HG02678 (cell line): ENCODE results near the gene TLE6.
"Not testable (repeated sequence)": the region's sequence is repeated elsewhere in the genome, so short reads cannot be mapped to it uniquely, and the experiment has no call there.

Source experiments
- ATAC-seq: cut with Tn5 transposase; IDR thresholded peaks from one replicate; pipeline ENCODE4 v1.9.1; 2021; ENCODE audit warnings: mild to moderate bottlenecking, moderate library complexity; ENCODE audit not compliant: unreplicated experiment

TLE6 gene

DNA sequence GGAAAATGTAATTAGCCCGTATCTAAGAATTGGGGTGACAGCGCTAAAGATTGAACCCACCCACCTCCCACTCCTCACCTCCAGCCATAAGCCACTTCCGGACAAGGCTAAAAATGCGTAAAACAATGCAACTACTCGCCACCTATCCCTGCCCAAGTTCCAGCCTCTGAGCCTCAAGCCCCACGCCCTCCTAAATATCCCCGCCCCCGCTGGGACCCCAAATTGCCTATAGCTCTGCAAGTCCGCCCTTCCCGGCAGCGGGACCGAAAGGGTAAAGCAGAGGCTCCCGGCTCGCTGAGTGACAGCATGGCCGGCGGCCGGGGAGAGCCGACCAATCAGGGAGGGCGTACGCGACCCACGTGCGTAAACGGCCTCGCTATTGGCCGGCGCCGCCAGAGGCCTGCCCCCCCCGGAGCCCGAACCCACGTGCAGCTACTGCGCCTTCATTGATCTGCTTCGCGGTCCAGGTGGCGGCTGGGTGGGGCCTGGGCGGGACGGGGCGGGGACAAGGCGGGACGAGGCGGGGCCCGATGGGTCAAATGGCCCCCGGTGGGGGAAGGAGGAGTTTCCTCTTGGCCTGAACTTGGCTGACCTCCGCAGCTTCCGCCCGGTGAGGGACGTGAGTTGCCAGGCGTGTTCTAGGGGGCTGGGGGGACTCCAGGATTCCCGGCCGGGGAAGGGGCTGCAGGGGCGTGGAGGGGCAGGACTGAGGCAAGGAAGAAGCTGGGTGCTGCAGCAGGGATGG, at the start of gene TLE6:
TLE6 (plus strand) TSS at position 564 of the 745 bp plus-strand sequence. CDS start 670 bp downstream, outside the sequence.
- ATAC-seq, result peak; percentile 97

DNA sequence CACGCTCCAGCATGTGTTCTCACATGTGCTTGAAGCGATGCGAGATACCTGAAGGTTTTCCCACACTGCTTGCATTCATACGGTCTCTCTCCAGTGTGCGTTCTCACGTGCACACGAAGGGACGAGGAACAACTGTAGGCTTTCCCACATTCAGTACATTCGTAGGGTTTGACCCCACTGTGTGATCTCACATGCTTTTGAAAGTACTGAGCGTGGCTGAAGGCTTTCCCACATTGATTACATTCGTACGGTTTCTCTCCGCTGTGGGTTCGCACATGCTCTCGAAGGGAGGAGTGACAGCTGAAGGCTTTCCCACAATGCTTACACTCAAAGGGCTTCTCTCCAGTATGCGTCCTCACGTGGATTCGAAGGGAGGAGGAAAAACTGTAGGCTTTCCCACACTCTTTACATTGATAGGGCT, 43.9 kb upstream of the TLE6 start:
- no peak for ATAC-seq

DNA sequence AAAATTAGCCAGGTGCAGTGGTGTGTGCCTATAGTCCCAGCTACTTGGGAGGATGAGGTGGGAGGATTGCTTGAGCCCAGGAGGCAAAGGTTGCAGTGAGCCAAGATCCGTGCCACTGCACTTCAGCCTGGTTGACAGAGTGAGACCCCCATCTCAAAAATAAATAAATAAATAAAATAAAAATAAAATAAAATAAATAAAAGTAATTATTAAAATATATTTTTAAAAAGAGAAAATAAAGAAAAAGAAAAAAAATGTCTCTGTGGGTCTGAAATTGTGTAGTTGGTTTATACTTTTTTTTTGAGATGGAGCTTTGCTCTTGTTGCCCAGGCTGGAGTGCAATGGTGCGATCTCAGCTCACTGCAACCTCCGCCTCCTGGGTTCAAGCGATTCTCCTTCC, 41.5 kb upstream of the TLE6 start:
- ATAC-seq, result not testable (repeated sequence)

DNA sequence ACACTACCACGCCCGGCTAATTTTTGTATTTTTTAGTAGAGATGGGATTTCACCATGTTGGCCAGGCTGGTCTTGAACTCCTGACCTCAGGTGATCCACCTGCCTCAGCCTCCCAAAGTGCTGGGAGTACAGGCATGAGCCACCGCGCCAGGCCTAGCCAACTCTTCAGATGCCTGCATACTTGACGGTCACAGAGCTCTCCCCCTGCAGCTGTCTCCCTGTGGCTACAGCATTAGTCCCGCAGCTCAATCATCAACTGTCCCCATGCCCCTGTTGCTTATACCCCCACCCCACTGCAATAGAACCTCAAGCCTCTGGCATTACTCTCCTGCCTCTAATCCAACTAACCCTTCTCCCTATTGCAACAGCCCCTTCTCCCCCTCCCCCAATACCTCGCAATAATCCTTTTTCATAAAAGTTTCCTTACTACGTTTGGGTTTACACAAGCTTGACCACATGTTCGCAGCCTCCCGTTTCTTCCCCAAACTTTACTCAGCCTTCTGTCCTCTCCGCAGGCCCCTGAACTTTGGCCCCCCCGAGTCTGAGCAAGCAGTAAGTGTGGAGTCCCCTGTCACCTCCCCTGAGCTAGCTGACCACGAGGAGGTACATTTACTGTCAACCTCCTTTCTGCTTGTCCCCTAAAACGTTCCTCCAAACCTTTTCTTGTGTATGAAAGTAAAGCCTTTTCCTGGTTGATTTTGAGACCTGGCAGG, 34.3 kb upstream of the TLE6 start:
- ATAC-seq, result no peak

DNA sequence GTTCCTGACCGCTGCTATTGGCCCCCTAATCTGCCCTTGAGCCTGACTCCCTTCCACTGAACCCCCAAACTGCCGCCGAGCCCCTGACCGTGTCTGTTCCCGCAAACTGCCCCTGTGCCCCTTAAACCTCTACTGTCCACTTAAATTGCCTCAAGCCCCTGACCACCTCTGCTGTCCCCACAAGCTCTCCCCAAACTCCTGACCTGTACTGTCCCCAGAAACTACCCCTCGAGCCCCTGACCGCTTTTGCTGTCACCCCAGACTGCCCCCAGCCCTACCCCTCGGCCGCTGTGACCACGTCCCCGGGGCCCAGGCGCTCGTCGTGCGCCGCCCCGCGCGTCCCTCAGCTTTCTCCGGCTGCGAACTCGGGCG, 33.0 kb upstream of the TLE6 start:
- no peak for ATAC-seq

DNA sequence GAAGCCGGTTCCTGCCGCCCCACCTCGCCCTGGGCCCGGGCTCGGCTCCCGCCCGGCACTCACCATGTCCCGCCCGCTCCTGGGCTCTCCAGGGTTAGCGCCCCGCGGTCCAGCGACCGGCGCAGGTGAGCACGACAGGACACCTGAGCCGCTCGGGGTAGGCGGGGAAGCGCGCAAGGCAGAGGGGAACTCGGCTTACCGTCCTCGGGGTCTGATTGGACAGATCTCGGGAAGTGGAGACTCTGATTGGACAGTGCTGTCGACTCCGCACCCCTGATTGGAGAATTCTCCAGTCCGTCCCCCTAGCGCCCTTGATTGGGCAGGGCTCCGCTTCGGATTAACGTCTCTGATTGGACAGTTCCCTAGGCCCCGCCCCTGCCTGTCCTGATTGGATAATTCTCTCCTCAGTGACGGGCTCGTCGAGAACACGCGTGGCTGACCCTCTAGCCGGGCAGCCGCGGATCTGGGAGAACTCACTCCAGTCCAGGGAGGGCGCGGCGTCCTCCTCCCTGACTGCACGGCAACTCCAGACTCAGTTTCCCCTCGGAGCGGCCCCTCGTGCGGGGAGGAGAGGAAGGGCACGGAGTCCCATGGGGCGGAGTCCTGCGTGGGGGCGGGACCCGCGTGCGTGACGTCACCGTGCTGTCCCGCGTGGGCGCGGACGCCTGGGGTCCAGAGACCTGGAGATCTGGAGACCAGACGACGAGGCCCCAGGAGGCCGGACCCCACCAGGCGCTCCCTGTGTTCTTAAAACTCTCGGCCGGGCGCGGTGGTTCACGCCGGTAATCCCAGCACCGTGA, 32.4 kb upstream of the TLE6 start, which contains the start of gene ZNF77:
ZNF77 (minus strand) TSS at position 197 of the 800 bp plus-strand sequence; CDS start at position 66, 131 bp downstream.
- peak; percentile 96 for ATAC-seq

DNA sequence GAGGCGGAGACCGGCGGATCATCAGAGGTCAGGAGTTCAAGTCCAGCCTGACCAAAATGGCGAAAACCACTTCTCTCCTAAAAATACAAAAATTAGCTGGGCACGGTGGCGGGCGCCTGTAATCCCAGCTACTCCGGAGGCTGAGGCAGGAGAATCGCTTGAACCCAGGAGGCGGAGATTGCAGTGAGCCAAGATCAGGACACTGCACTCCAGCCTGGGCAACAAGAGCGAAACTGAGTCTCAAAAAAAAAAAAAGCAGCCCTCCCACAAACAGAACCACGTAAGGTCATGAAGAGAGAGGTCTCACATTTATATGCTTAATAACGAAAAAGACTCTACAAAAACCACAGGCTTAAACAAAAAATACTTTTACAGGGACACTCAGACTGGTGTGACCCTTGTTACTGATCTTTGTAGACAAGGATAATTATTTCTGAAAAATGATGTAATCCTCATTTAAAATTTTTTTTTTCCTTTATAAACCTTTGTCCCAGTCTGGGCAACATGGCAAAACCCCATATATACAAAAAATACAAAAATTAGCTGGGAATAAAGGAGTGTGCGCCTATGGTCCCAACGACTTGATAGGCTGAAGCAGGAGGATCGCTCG, 31.7 kb upstream of the TLE6 start:
- ATAC-seq, result no peak

DNA sequence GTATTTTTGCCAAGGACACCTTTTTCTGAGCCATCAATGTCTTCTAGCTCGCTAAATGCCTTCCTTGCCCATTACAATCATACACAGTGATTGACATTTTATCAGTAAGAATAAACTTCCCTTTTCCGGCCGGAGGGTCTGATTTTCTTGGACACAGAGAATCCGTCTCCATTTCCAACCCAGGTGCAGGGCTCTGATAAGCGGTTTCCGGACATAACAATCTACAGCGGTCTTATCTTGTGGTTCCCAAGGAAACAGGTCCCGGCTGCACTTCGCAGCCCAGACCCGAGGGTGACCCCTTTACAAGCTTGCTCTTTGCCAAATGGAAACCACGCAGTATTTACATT, 27.5 kb upstream of the TLE6 start:
- ATAC-seq, result no peak

DNA sequence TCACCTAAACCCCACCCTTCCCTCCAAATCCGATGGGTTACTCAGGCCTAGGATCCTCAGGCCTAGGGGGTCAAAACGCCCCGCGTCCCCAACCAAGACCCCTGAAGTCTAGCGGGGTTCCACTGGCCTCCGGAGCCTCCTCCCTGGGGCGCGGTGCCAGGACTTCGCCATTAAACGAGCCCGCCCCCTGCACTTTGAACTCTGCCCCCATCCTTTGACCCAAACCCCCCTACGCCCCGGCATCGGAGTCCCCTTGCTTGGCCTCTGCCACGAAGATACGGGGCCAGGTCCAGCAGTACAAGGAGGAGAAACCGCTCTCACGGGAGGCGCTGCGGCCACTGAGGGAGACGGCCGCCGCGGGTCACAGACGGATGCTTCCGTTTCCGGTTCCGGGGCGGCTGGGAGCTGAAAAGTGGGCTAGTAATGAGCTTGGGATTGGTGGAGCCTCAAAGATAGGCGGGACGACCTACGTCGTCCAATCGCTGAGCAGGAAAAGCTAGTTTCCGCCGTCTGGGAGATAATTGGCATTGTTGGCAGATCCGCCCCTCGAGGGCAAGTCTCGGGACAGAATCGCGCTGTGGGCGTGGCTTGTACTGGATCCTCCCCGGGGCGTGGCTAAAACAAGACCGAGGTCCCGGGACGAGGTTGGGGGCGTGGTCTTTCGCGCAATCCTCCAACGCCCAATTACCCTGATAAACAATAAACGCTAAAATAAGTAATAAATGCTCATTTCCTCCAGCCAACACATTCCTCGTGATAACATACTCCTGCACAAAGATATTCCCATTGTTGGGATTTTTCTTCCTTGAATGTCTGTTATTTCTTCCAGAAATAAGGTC, 26.9 kb upstream of the TLE6 start:
- peak; percentile 94 for ATAC-seq

DNA sequence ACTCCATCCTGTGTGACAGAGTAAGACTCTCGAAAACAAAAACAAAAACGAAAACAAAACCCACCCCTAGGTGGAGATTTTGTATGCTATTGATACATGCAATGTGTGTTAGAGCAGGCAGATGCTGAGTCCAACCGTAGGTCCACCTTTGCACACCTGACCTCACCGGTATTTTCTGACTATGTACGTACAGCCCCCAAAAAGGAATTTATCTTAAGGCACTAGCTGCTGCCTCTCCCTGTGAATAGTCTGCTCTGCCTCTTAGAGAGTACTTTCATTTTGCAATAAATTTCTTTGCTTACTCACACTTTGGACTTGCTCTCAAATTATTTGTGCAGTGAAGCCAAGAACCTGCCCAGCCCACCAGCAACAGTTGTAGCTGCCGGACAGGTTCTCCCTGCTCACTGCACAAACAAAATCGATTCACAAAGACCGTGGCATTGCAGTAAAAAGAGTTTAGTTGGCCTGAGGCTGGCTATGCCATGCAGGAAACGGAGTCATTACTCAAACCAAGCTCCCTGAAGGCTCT, 24.3 kb upstream of the TLE6 start:
- ATAC-seq, result no peak

DNA sequence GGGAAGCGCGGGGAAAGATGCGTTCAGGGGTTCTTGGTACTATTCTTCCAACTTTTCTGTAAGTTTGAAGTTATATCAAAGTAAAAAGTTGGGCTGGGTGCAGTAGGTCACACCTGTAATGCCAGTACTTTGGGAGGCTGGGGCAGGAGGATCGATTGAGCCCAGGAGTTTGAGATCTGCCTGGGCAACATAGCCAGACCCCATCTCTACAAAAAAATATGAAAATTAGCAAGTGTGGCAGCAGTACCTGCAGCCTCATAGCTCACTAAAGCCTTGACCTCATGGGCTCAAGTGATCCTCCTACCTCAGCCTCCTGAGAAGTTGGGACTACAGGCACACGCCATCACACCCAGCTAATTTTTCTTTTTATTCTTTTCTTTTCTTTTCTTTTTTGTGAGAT, 20.2 kb upstream of the TLE6 start:
- no peak for ATAC-seq

DNA sequence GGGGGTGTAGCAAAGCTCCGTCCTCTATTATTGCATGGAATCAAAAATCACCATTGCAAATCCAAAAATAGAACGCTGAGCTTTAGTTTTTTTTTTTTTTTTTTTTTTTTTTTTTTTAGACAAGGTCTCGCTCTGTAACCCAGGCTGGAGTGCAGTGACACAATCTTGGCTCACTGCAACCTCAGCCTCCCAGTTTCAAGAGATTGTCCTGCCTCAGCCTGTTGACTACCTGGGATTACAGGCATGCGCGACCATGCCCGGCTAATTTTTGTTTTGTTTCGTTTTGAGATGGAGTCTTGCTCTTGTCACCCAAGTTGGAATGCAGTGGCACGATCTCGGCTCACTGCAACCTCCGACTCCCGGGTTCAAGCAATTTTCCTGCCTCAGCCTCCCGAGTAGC, 17.2 kb upstream of the TLE6 start:
- no peak for ATAC-seq

DNA sequence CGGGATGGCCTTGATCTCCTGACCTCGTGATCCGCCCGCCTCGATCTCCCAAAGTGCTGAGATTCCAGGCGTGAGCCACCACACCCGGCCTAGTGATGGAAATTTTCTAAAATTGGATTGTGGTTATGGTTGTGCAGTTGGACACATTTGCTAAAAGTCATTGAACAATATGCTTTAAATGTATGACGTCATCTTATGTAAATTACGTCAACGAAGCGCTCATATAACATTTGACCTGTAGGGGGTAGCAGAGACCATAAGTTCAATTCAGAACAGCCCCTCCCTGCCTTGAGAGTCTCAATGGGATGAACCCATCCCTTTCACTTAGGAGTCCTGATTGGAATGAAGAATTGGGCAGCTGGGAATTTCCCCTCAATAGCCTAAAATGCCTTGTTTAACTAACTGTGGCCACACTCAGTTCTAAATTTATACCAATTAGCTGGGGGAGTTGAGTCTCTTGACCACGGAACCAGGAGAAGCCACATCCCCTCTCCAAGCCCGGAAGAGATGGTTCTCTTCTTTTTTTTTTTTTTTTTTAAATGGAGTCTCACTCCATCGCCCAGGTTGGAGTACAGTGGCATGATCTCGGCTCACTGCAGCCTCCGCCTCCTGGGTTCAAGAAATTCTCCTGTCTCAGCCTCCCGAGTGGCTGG, 15.2 kb upstream of the TLE6 start:
- ATAC-seq, result no peak

DNA sequence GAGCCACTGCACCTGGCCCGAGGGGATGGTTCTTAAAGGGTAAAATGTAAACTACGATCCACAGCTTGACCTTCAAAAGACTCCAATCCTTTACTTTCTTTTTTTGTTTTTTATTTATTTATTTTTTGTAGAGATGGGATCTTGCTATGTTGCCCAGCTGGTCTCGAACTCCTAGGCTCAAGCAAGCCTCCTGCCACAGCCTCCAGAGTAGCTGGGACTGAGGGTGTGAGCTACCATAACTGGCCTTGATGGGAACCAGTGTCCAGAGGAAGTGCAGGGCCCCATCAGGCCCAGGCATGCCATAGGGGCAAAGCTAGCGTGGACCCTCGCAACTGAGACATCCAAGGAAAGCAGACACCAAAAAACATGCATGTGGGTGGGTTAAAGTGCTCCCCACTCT, 14.2 kb upstream of the TLE6 start:
- no peak for ATAC-seq

DNA sequence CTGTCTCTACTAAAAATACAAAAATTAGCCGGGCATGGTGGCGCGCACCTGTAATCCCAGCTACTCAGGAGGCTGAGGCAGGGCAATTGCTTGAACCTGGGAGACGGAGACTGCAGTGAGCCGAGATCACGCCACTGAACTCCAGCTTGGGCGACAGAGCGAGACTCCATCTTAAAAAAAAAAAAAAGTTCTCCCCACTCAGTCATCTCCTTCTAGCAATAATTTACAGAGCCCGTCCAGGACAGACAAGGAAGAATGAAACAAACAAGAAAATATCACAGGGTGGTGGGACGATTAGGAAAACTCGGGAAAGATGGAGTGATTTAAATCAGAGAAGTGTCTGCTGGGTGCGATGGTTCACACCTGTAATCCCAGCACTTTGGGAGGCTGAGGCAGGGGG, 13.7 kb upstream of the TLE6 start:
- ATAC-seq, result not testable (repeated sequence)

DNA sequence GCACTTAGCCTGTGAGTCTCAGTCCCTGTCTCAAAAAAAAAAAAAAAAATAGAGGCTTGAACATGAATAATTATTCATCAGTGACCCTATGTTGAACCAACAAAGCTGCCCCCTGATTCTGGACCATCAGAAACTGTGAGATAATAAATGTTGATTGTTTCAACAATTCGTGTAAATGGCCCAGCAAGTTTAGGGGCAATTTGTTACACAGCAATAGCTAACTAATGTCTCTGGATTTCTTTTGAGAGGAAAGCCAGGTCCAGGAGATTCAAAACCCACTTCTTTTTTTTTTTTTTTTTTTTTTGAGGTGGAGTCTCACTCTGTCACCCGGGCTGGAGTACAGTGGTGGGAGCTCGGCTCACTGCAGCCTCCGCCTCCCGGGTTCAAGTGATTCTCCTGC, 12.5 kb upstream of the TLE6 start:
- ATAC-seq, result no peak

DNA sequence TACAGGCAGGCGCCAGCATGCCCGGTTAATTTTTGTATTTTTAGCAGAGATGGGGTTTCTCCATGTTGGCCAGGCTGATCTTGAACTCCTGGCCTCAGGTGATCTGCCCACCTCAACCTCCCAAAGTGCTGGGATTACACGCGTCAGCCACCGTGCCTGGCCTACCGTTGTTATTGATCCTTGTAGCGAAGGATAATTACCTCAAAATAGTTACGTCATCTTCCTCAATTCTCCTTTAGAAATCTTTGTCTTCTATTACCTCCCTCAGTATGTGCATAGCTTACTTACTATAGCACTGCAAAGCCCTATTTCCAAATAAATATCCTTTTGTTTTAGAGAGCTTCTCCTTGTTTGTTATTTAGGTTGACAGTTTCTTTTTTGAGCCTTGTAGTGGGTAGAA, 9.4 kb upstream of the TLE6 start:
- ATAC-seq, result no peak

DNA sequence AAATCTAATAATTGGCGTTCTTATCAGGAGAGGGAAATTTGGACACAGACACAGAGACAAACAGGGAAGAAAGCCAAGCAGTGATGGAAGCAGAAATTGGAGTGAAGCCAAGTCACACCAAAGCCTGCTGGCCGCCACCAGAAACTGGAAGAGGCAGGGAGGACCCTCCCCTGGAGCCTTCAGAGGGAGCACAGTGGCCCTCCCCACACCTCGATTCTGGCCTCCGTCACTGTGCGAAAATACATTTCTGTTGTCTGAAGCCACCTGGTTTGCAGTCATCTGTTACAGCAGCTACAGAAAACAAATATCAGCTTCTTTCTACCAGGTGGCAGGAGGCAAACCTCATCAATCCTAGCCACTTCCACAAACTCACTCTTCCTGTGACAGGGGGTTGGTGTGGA, 8.3 kb upstream of the TLE6 start:
- no peak for ATAC-seq

DNA sequence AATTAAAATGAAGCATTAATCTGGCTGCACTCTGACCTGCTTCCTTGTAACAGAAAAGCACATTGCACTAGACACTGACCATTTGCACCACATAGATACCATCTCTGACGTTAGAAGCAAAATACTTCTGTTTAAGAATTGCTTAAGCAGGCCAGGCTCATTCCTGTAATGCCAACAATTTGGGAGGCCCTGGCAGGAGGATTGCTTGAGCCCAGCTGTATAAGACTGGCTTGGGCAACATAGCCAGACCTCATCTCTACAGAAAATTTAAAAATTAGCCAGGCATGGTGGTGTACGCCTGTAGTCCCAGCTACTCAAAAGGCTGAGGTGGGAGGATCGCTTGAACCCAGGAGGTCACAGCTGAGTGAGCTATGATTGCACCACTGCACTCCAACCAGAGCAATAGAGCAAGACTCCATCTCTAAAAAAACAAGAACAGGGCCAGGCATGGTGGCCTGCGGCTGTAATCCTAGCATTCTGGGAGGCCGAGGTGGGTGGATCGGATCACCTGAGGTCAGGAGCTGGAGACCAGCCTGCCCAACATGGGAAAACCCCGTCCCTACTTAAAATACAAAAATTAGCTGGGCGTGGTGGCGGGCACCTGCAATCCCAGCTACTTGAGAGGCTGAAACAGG, 7.0 kb upstream of the TLE6 start:
- no peak for ATAC-seq
